GM18499 (cell line): Measurements from ENCODE around the gene KRTAP4-2.
"Not testable (repeated sequence)": the region's sequence is repeated elsewhere in the genome, so short reads cannot be mapped to it uniquely, and the experiment has no call there.

Source experiments
- ATAC-seq: cut with Tn5 transposase; IDR thresholded peaks from one replicate; pipeline ENCODE4 v1.9.1; 2021; ENCODE audit warnings: moderate number of reproducible peaks; ENCODE audit not compliant: insufficient read depth, unreplicated experiment

Gene KRTAP4-2

GRCh38 chr17:41167561-41167960 is 10.5 kb downstream of the KRTAP4-2 start:
- no peak for ATAC-seq

GRCh38 chr17:41163828-41164227 is 14.2 kb downstream of the KRTAP4-2 start:
- ATAC-seq = no peak

GRCh38 chr17:41160648-41161047 is 17.4 kb downstream of the KRTAP4-2 start, which contains the start of gene KRTAP4-4:
TSS of gene KRTAP4-4 (minus strand) at chr17:41160748. CDS start at chr17:41160691, 57 bp downstream.
- ATAC-seq = no peak

- not testable (repeated sequence) for ATAC-seq
These were observed 17.8 kb downstream of the KRTAP4-2 start for GRCh38 chr17:41160190-41160589.

- no peak for ATAC-seq
These were observed 24.2 kb downstream of the KRTAP4-2 start for GRCh38 chr17:41153856-41154255.

- no peak for ATAC-seq
These were observed 26.5 kb downstream of the KRTAP4-2 start for GRCh38 chr17:41151525-41151924.

GRCh38 chr17:41150026-41150425 is 28.0 kb downstream of the KRTAP4-2 start:
- ATAC-seq = no peak

GRCh38 chr17:41149652-41149985 is 28.4 kb downstream of the KRTAP4-2 start, which contains the start of gene KRTAP4-5:
TSS of gene KRTAP4-5 (minus strand) at chr17:41149825. CDS start at chr17:41149767, 58 bp downstream.
- ATAC-seq = no peak

- not testable (repeated sequence) for ATAC-seq
These were observed 28.9 kb downstream of the KRTAP4-2 start for GRCh38 chr17:41148971-41149651.

- no peak for ATAC-seq
These were observed 30.4 kb downstream of the KRTAP4-2 start for GRCh38 chr17:41147531-41148204.

- no peak for ATAC-seq
These were observed 32.8 kb downstream of the KRTAP4-2 start for GRCh38 chr17:41145261-41145660.

GRCh38 chr17:41144846-41145245 is 33.2 kb downstream of the KRTAP4-2 start:
- no peak for ATAC-seq

- no peak for ATAC-seq
These were observed 36.7 kb downstream of the KRTAP4-2 start for GRCh38 chr17:41141361-41141760.

- ATAC-seq = no peak
These were observed 37.5 kb downstream of the KRTAP4-2 start, which contains the start of gene KRTAP4-6 for GRCh38 chr17:41140360-41141131. TSS of gene KRTAP4-6 (minus strand) at chr17:41140544. CDS start at chr17:41140487, 57 bp downstream.

GRCh38 chr17:41139865-41140264 is 38.2 kb downstream of the KRTAP4-2 start:
- ATAC-seq = not testable (repeated sequence)

GRCh38 chr17:41133880-41134735 is 43.9 kb downstream of the KRTAP4-2 start:
- no peak for ATAC-seq

GRCh38 chr17:41131979-41132378 is 46.0 kb downstream of the KRTAP4-2 start:
- ATAC-seq = no peak
